Measurements from ENCODE around the gene TECR.

- TF ChIP-seq POLR2A (IDR thresholded peaks at IDR 0.05; ENCODE audit: low read depth, low read length) (no peak), POLR2AphosphoS5 (IDR thresholded peaks at IDR 0.05; ENCODE audit: low read depth, low read length) (no peak), TAF1 (IDR thresholded peaks at IDR 0.05; ENCODE audit: low read depth, low read length) (no peak), SPI1 (IDR thresholded peaks at IDR 0.05; ENCODE audit: low read depth, low read length) (no peak)
These were observed 21.5 kb upstream of the TECR start for GRCh38 chr19:14507704-14508542.
